ENCODE results near the gene KMT2C.
"Not testable (repeated sequence)": the region's sequence is repeated elsewhere in the genome, so short reads cannot be mapped to it uniquely, and the experiment has no call there.

The KMT2C gene

GRCh38 chr7:152313831-152314604 lies 121.8 kb downstream of the KMT2C start:
- TF ChIP-seq ZFX (IDR thresholded peaks at IDR 0.05) = no peak
- TF ChIP-seq, protein P1, sequence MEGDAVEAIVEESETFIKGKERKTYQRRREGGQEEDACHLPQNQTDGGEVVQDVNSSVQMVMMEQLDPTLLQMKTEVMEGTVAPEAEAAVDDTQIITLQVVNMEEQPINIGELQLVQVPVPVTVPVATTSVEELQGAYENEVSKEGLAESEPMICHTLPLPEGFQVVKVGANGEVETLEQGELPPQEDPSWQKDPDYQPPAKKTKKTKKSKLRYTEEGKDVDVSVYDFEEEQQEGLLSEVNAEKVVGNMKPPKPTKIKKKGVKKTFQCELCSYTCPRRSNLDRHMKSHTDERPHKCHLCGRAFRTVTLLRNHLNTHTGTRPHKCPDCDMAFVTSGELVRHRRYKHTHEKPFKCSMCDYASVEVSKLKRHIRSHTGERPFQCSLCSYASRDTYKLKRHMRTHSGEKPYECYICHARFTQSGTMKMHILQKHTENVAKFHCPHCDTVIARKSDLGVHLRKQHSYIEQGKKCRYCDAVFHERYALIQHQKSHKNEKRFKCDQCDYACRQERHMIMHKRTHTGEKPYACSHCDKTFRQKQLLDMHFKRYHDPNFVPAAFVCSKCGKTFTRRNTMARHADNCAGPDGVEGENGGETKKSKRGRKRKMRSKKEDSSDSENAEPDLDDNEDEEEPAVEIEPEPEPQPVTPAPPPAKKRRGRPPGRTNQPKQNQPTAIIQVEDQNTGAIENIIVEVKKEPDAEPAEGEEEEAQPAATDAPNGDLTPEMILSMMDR (conservative IDR thresholded peaks at IDR 0.05) = no peak
- no peak overlapping the region for H3K27ac ChIP-seq

DNA sequence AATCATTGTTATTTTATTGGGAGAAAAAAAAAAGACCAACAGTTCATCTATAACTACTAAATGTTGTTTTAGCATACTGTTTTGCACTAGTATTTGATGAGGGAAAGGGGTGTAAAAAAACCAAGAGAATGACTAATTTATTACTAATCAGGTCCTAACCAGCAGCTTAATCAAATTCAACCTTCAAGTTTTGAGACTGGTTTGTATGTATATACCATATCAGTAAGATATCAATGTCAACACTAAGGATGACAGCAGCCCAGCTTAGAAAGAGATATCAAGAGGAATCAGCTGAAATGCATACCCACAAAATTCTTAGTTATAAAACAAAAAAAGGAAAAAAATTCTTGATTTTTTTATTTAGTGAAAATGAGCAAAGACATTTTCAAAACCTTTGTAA lies 122.6 kb downstream of the KMT2C start:
- no peak overlapping the region for H3K27ac ChIP-seq
- TF ChIP-seq, protein P1 (conservative IDR thresholded peaks at IDR 0.05) = no peak
- no peak for TF ChIP-seq ZFX (IDR thresholded peaks at IDR 0.05)

DNA sequence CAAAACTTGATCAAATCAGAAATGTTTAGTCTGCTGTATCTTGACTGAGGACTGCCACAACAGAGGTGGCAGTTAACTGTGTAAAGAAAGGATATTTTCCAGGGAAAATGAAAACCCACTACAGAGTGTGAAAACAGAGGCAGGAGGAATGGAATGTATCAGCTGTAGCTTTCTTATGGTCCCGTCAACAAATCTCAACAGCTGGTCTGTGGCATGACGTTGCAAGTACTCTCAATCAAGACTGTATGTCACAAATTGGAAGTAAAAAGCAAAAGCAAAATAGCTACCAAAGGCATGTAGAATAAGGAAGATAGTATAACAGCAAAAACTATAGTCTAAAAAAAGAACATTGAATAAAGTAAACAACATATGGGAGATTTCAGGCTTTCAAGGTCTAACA lies 123.5 kb downstream of the KMT2C start:
- H3K27ac ChIP-seq = no peak overlapping the region
- TF ChIP-seq, protein P1 (conservative IDR thresholded peaks at IDR 0.05) = no peak
- no peak for TF ChIP-seq ZFX (IDR thresholded peaks at IDR 0.05)

GRCh38 chr7:152307902-152308301 lies 127.9 kb downstream of the KMT2C start:
- no peak for TF ChIP-seq ZFX (IDR thresholded peaks at IDR 0.05)
- TF ChIP-seq, protein P1 (conservative IDR thresholded peaks at IDR 0.05) = no peak
- H3K27ac ChIP-seq = no peak overlapping the region

DNA sequence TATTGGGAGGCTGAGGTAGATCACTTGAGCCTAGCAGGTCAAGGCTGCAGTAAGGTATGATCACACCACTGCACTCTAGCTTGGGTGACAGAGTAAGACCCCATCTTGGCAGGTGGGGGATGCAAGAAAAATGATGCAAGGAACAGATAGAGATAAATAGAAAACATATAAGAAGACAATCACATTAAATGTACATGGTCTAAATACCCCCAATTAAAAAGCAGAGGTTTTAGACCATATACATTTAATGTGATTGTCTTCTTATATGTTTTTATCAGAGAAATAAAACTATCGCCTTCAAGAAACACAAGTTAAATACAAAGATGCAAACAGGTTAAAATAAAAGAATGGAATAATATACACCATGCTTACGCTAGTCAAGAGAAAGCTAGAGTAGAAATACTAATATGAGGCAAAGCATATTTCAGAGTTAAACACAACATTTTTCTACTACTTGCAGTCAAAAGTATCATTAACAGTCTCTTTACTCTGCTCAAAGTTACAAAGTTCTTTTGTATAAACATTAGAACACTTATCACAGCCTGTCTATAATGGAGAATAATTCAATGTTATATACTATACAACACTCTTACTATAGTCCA lies 136.2 kb downstream of the KMT2C start:
- H3K27ac ChIP-seq = not testable (repeated sequence)

GRCh38 chr7:152292897-152293296 lies 142.9 kb downstream of the KMT2C start:
- H3K27ac ChIP-seq = no peak overlapping the region
- no peak for TF ChIP-seq ZFX (IDR thresholded peaks at IDR 0.05)
- TF ChIP-seq, protein P1 (conservative IDR thresholded peaks at IDR 0.05) = no peak

DNA sequence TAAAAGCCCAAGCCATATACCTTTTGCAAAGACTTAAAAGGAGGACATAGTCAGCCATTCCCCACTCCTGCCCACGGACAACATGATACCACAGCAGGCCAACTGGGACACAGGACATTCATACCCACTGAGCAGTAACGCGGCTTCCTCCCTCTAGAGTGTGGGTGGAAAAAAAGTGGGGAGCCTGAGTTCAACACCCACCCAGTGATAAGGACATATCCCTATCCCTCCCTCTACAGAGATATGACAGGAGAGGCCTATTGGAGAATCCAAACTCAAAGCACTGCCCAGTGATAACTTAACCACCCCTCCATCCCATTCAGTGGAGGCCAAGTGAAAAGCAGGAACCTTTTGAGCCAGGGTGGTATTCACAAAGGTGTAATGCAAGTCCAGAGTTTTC lies 148.8 kb downstream of the KMT2C start:
- H3K27ac ChIP-seq = not testable (repeated sequence)

GRCh38 chr7:152286219-152286618 lies 149.6 kb downstream of the KMT2C start:
- H3K27ac ChIP-seq = not testable (repeated sequence)

GRCh38 chr7:152284998-152285397 lies 150.8 kb downstream of the KMT2C start:
- H3K27ac ChIP-seq = not testable (repeated sequence)

- H3K27ac ChIP-seq = not testable (repeated sequence)
Measured at GRCh38 chr7:152277687-152278086, 158.1 kb downstream of the KMT2C start.

DNA sequence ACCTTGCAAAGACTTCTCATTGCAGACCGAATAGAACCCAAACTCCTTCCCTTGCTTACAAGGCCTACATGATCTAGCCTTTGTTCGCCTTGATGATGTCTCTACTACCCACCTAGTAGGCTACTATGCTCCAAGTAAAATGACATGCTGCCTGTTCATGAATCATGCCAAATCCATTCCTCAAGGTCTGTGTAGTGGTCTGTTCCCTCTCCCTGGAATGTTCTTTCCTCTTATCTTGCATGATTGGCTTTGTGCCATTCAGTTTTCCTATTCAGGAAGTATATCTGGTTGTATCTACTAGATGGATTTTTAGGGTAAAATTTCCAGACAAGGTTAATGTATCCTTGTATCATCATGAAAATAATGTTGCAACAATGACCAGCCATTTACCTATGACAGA lies 165.4 kb downstream of the KMT2C start:
- H3K27ac ChIP-seq = not testable (repeated sequence)

DNA sequence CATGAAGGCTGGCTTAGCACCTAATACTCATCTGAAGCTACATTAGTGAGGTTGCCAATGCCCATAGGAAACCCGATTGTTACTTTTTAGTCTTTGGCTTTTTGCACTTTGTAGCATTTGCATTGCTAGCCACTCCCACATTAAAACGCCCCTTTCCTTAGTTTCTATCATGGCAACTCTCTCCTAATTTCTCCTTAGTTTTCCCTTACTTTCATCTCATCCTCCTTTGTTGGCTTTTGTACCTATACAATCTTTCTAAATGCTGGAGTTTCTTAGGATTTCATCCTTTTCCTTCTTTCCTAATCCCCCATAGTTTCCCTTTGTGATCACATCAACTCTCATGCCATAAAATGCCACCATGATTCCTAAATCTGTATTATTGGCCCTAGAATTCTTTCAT lies 168.9 kb downstream of the KMT2C start:
- not testable (repeated sequence) for H3K27ac ChIP-seq

DNA sequence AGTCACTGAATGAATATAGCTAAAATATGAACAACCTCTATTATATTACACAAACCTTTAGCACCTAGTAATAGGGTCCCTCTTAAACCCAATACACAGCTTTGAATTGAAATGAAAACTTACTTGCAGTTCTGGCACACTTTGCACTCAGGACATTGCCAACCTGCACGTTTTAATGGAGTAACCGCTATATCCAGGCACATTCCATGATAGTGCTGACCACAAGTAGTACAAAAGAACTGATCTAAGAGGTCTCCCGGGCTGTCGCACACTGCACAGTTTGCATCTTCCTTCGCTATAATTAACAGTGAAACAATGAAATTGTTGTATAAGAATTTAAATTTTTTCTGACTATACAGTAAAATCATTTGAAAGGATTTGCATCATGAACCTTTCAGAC lies 170.9 kb downstream of the KMT2C start:
- H3K27ac ChIP-seq = not testable (repeated sequence)

DNA sequence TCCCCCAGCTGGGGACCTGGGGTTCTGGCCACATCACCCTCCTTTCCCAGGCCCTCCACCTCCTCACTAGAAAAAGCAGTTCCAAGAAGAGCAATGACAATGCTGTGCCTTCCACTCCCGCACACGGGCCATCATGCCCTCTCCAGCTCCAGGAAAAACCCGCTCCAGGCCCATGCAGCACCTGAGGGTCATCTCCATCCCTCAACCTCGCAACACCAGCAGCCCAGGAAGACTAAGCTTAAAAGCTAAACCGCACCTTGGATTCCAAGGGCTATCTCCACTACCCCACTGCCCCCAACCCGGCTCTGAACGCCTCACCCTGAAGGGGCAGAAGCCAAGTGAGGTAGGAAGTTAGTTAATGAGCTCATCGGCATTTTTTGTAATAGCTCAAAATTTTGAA lies 173.7 kb downstream of the KMT2C start:
- H3K27ac ChIP-seq = not testable (repeated sequence)

DNA sequence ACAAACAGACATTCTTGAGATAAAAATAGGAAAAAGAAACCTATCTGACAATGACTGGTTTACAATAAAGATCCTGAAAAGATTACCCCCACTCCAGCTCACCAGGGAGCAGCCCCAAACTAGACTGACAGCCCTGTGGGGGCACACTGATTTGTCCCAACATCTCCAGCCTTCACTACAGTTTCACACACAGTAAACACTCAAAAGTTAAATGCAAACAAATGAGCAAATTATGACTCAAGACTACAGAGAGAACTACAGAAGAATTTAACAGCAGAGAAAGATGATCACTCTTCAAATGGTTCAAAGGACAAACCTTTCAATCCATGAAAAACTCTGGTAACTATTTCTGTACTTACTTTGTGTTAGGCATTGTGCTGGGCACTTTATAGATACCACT lies 176.2 kb downstream of the KMT2C start:
- not testable (repeated sequence) for H3K27ac ChIP-seq
